Astrocyte (in vitro differentiated cells and primary cell): ENCODE data around the gene SPARCL1. TPM values are rescaled to one million over a fixed set of nuclear protein-coding genes. Genes with fewer than 3 reads are reported as not detected.

ENCODE experiments used
- DNase-seq: peaks from one replicate; pipeline ENCODE4 v3.0.0-alpha.2; 2010; ENCODE audit warnings: low read depth
- FAIRE-seq: peaks from 2 replicates; lab custom pipeline; 2011; peaks lifted over from hg19 to GRCh38; lab: Jason Lieb, UNC
- H2AFZ ChIP-seq: 2 replicates; pipeline ENCODE4 v1.6.0; 2012; ENCODE audit warnings: low read depth, low read length, inconsistent platforms
- H3K27ac ChIP-seq: 2 replicates; pipeline ENCODE4 v1.5.1; 2011; ENCODE audit warnings: low read depth, low read length, inconsistent platforms
- H3K27me3 ChIP-seq: 2 replicates; pipeline ENCODE4 v1.6.0; 2011; ENCODE audit warnings: low read length, inconsistent platforms; ENCODE audit not compliant: insufficient read depth
- H3K36me3 ChIP-seq: 2 replicates; pipeline ENCODE4 v1.5.1; 2011; ENCODE audit warnings: low read length, inconsistent platforms; ENCODE audit not compliant: insufficient read depth
- H3K4me1 ChIP-seq: 2 replicates; pipeline ENCODE4 v1.5.1; 2011; ENCODE audit warnings: low read length, inconsistent platforms; ENCODE audit not compliant: insufficient read depth
- H3K4me2 ChIP-seq: 2 replicates; pipeline ENCODE4 v1.6.0; 2012; ENCODE audit warnings: low read length, inconsistent platforms
- H3K4me3 ChIP-seq: 2 replicates; pipeline ENCODE4 v1.5.1; 2011; ENCODE audit warnings: low read depth, mild to moderate bottlenecking, low read length, inconsistent platforms; ENCODE audit not compliant: insufficient read depth
- H3K79me2 ChIP-seq: 2 replicates; pipeline ENCODE4 v1.6.0; 2012; ENCODE audit warnings: mild to moderate bottlenecking, low read length, inconsistent platforms; ENCODE audit not compliant: insufficient read depth
- H3K9ac ChIP-seq: 2 replicates; pipeline ENCODE4 v1.6.0; 2012; ENCODE audit warnings: mild to moderate bottlenecking, low read length, inconsistent platforms
- H3K9me3 ChIP-seq: 2 replicates; pipeline ENCODE4 v1.5.1; 2012; ENCODE audit warnings: low read depth, mild to moderate bottlenecking, low read length, inconsistent platforms; ENCODE audit not compliant: insufficient read depth
- H4K20me1 ChIP-seq: 2 replicates; pipeline ENCODE4 v1.6.0; 2012; ENCODE audit warnings: low read length, inconsistent platforms; ENCODE audit not compliant: insufficient read depth
- H3K27ac Mint-ChIP-seq: one replicate; pipeline ENCODE4 v1.8.0; 2021; ENCODE audit warnings: mild to moderate bottlenecking, mixed read lengths; ENCODE audit not compliant: unreplicated experiment
- H3K27me3 Mint-ChIP-seq: one replicate; pipeline ENCODE4 v1.8.0; 2021; ENCODE audit warnings: low read depth, mixed read lengths; ENCODE audit not compliant: unreplicated experiment
- H3K36me3 Mint-ChIP-seq: one replicate; pipeline ENCODE4 v1.8.0; 2021; ENCODE audit warnings: low read depth, mixed read lengths; ENCODE audit not compliant: unreplicated experiment
- H3K4me1 Mint-ChIP-seq: one replicate; pipeline ENCODE4 v1.8.0; 2021; ENCODE audit warnings: low read depth, mixed read lengths; ENCODE audit not compliant: unreplicated experiment
- H3K4me3 Mint-ChIP-seq: one replicate; pipeline ENCODE4 v1.8.0; 2021; ENCODE audit warnings: mild to moderate bottlenecking, moderate library complexity, mixed read lengths; ENCODE audit not compliant: unreplicated experiment
- H3K9me3 Mint-ChIP-seq: one replicate; pipeline ENCODE4 v1.8.0; 2021; ENCODE audit warnings: mild to moderate bottlenecking, mixed read lengths; ENCODE audit not compliant: unreplicated experiment
- CTCF ChIP-seq: IDR thresholded peaks from 2 replicates; pipeline ENCODE4 v1.5.1; 2011; ENCODE audit warnings: low read depth, mild to moderate bottlenecking, inconsistent platforms, low read length, moderate library complexity; ENCODE audit not compliant: insufficient read depth
- EZH2 ChIP-seq: IDR thresholded peaks from 2 replicates; pipeline ENCODE4 v1.6.1; 2012; ENCODE audit warnings: mild to moderate bottlenecking, low read length, inconsistent platforms; ENCODE audit not compliant: insufficient read depth
- total RNA-seq: library from RNA; stranded (reverse); gene quantifications from 2 replicates; pipeline ENCODE4 v1.2.1, GENCODE V29; 2021

Gene SPARCL1
- total RNA-seq, 1 donor from 2014 or later = 0.25 TPM

GRCh38 chr4:87540146-87541058 lies 11.2 kb upstream of the SPARCL1 start:
- Histone ChIP-seq H3K9ac (no peak overlapping the region), H3K27ac (no peak overlapping the region), H3K4me2 (no peak overlapping the region), H2AFZ (no peak overlapping the region), H3K27me3 (no peaks in the 10 kb centered on the region), H3K9me3 (no peaks in the 10 kb centered on the region), H3K36me3 (no peaks in the 10 kb centered on the region), H4K20me1 (no peaks in the 10 kb centered on the region), H3K79me2 (no peaks in the 10 kb centered on the region), H3K4me3 (no peak overlapping the region), H3K4me1 (no peaks in the 10 kb centered on the region)
- peak; percentile 42 for DNase-seq
- Mint-ChIP-seq H3K9me3 (peaks cover 3% of the 10 kb centered on the region), H3K4me1 (no peaks in the 10 kb centered on the region), H3K36me3 (no peaks in the 10 kb centered on the region), H3K4me3 (no peak overlapping the region), H3K27me3 (no peaks in the 10 kb centered on the region), H3K27ac (no peak overlapping the region)
- no peak for FAIRE-seq
- no peak for TF ChIP-seq CTCF
- no peak for TF ChIP-seq EZH2

- H3K4me3 Mint-ChIP-seq = no peak overlapping the region
Observed at GRCh38 chr4:87532907-87533306, 3.7 kb upstream of the SPARCL1 start.

More at GRCh38 chr4:87532907-87533306, 3.7 kb upstream of the SPARCL1 start:
- FAIRE-seq (no peak), DNase-seq (no peak)
- Mint-ChIP-seq H3K4me1 (peaks cover 1% of the 10 kb centered on the region), H3K27ac (no peak overlapping the region), H3K27me3 (no peaks in the 10 kb centered on the region), H3K36me3 (no peaks in the 10 kb centered on the region), H3K9me3 (peaks cover 3% of the 10 kb centered on the region)
- TF ChIP-seq CTCF (no peak), EZH2 (no peak)
- Histone ChIP-seq H4K20me1 (no peaks in the 10 kb centered on the region), H2AFZ (no peak overlapping the region), H3K79me2 (no peaks in the 10 kb centered on the region), H3K27ac (no peak overlapping the region), H3K9ac (no peak overlapping the region), H3K4me1 (no peaks in the 10 kb centered on the region), H3K36me3 (no peaks in the 10 kb centered on the region), H3K27me3 (no peaks in the 10 kb centered on the region), H3K4me3 (no peak overlapping the region), H3K9me3 (no peaks in the 10 kb centered on the region), H3K4me2 (no peak overlapping the region)
